Stimulated activated naive CD4-positive, alpha-beta T cell (primary cell): ENCODE measurements around the gene ZNF142.

Experiments used
- DNase-seq, 6 experiments: peaks; one replicate each; lab custom pipeline; 2025; lab: John Stamatoyannopoulos, UW

The ZNF142 gene, protein sequence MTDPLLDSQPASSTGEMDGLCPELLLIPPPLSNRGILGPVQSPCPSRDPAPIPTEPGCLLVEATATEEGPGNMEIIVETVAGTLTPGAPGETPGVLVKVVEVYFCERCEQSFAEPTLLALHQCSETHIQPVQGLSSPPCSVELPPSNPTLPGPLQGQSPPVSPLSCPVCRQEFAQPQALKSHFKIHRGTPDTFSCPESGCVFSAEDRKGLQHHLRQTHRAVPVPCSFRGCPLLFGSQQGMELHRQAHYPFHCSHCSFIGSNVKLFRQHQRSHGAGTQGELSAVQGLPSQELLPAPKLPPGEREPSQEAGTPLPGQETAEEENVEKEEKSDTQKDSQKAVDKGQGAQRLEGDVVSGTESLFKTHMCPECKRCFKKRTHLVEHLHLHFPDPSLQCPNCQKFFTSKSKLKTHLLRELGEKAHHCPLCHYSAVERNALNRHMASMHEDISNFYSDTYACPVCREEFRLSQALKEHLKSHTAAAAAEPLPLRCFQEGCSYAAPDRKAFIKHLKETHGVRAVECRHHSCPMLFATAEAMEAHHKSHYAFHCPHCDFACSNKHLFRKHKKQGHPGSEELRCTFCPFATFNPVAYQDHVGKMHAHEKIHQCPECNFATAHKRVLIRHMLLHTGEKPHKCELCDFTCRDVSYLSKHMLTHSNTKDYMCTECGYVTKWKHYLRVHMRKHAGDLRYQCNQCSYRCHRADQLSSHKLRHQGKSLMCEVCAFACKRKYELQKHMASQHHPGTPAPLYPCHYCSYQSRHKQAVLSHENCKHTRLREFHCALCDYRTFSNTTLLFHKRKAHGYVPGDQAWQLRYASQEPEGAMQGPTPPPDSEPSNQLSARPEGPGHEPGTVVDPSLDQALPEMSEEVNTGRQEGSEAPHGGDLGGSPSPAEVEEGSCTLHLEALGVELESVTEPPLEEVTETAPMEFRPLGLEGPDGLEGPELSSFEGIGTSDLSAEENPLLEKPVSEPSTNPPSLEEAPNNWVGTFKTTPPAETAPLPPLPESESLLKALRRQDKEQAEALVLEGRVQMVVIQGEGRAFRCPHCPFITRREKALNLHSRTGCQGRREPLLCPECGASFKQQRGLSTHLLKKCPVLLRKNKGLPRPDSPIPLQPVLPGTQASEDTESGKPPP (N-terminal part only)

DNA sequence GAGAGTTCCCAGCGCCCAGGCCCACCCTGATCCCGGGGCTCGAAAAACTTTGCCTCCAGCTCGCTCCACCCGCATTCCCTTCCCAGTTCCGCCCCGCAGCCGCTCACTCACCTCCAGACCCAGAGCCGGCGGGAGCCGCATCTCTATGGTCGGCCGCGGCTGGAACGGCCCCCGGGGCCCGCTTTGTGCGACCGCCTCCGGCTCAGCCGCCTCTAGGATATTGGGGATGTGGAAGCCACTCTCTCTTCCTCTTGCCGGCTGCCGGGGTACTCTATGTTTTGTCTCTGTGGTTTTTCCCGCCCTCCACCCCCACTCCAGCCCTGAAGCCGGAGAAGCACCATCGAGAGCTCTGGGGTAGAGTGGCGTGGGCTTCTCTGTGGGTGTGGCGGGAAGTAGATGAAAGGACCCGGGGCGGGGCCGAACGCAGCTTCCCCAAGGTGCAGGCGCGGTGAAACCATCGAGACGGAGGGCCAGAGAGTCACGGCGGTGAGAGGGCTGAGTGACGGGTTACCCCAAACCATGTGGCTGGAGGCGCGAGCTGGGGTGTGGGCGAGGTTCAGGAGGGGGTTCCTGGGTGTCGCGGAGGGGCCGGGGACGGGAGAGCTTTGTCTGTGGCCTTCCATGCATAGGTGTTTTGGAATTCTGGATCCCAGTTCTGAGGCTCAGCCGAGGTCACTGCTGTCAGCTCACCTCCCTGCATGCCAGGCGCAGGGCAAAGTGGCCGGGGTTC, at the start of gene ZNF142, which contains the start of gene BCS1L:
Gene ZNF142 (minus strand): TSS at position 366 of the 730 bp plus-strand sequence. CDS start 3,194 bp downstream, outside the sequence.
Gene BCS1L (plus strand): TSS at position 426 of the 730 bp plus-strand sequence. CDS start 1,305 bp downstream, outside the sequence.
- DNase-seq: peak; percentile 81 to 91 (median 84)

DNA sequence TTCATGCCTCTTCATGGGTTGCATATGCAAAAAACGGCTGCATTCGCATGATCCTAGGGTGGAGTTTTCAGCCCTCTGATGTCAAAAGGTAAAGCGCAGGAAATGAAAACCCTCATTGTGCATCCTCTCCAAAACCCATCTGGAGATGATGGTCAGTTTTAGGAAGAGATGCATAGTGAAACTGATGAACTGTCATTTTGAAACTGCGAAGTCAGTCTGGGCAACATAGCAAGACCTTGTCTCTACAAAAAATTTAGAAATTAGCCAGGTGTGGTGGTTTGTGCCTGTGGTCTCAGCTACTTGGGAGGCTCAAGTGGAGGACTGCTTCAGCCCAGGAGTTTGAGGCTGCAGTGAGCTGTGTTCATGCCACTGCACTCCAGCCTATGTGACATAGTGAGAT, 48.7 kb upstream of the ZNF142 start:
- no peak for DNase-seq

DNA sequence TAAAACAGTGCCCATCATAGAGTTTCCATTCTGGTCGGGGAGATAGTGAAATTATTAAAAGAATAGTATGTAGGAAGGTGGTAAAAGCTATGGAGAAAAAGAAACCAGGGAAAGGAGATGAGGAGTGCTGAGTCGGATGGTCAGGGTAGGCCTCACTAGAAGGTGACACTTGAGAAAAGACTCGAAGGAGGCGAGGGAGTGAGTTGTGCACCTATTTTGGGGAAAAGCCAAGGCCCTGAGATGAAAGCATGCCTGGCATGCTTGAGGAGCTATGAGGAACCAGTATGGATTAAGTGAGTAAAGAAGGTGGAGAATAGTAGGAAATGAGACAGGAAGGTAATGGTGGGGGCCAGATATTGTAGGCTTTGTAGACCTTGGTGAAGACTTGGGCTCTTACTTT, 43.9 kb upstream of the ZNF142 start:
- no peak for DNase-seq

DNA sequence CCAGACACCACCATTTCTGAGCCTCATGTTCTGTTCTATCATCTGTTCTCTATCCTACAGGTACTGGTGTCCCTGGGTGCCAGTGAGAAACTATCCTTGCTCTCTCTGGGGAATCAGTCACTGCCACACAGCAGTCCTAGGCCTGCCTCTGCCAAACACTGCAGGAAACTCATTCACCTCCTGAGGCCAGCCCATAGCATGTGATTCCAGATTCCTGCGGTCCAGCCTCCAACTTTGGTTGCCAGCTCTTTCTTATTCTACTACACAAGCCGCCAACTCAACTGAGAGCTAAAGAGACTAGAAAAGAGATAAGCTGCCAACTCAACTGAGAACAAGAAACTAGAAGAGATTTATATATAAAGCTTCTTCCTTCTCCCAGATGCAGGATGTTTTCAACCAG, 42.4 kb upstream of the ZNF142 start:
- no peak for DNase-seq

DNA sequence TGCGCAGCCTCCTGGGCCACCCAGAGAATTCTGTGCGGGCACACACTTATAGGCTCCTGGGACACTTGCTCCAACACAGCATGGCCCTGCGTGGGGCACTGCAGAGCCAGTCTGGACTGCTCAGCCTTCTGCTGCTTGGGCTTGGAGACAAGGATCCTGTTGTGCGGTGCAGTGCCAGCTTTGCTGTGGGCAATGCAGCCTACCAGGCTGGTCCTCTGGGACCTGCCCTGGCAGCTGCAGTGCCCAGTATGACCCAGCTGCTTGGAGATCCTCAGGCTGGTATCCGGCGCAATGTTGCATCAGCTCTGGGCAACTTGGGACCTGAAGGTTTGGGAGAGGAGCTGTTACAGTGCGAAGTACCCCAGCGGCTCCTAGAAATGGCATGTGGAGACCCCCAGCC, 39.5 kb upstream of the ZNF142 start:
- no peak for DNase-seq

DNA sequence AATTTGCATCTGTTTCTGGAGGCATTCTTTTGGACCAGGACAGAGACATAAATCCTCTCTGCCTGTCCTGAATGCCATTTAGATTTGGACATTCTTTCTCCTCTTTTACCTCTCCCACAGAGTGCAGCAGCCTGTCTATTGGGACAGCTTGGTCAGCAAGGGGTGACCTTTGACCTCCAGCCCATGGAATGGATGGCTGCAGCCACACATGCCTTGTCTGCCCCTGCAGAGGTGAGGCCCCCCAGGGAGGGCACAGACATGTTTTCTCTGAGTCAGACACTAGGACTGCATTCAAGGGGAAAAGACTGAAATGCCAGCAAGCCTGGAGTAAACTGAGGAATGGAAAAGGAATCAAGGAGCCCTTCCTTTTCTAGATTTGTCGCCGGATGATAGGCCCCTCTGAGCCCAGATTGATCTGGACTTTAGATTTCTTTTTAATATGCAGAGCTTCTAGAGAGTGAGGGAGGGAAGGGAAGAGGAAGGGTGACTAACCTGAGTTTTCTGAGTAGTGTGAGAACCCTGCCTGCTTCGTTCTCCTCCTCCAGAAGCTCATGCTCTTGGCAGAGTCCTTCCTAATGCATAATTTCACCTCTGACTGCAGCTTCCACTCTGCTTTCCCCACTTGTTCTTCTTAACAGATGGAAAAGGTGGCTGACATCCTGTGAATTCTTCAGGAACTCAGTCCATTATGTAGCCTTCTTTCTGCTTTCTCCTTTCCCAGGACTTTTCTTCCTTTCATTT, 35.2 kb upstream of the ZNF142 start:
- DNase-seq: no peak

DNA sequence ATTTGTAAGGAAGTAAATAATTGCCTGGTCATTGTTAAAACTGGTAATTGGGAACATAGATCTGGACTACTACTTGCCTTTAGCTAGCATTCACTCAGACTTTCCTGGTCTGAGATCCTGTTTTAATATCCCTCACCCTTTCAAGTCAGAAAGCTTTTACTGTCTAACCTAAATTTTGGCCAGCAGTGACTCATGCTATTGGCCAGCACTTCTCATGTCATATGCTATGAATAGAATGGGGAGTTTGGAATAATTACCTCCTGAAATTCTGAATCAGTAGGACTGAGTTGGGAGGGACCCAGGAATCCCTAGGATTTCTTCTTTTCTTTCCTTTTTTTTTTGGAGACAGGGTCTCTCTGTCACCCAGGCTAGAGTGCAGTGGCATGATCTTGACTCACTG, 31.8 kb upstream of the ZNF142 start:
- DNase-seq: no peak

DNA sequence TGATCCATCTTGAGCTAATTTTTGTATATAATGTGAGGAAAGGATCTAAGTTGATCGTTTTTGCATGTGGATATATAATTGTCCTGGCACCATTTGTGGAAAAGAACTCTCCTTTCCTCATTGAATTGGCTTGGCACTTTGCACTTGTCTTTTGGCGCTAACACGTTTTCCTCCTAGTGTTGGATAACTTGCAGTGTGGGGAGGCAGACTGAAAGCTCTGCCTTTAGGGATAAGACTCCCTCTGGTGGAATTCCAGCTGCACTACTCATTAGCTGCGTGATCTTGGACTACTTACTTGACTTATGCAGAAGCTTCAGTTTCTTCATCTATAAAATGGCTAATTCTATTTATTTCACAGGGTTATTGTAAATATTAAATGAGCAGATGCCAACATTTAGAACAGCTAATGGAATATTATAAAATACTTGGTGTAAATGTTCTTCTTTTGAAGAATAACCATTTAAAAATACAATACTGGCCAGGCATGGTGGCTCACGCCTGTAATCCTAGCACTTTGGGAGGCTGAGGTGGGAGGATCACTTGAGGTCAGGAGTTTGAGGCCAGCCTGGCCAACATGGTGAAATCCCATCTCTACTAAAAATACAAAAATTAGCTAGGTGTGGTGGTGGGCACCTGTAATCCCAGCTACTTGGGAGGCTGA, 28.1 kb upstream of the ZNF142 start:
- peak in 4 of 6 experiments; percentile 13 to 34 (median 20) for DNase-seq

DNA sequence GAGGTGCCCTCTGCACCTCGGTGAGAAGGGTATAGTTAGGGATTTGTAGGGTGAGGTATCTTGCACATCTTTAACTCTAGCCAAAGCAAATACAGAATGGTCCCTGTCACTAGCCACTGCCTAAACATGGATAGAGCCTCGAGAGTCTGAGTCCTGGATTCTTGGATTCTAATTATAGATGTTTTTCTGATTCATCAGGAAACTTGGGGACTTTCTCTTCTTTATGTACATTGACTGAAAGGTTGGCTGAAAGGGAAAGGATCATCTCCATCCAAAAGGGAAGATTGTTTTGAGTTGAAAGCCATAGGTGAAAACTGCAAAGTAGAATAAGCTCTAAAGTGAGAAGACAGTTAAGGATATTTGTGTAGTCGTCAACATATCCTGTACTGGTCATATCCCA, 20.6 kb upstream of the ZNF142 start:
- DNase-seq: no peak

DNA sequence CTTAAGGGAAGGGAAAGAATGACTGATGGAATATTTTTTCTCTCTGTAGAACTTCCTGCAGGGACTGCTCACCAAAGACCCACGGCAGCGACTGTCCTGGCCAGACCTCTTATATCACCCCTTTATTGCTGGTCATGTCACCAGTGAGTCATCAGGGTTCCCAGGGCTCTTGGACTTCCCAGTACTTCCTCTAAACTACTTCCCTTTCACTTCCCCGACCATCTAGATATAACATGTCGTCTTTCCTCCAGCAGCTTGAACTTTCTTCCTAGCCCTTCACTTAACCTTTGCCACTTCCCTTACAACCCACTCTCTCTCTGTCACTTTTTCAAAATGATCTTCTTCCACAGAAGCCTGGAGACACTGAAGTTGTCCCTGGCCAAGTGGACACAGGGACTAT, 19.7 kb upstream of the ZNF142 start:
- DNase-seq: no peak

DNA sequence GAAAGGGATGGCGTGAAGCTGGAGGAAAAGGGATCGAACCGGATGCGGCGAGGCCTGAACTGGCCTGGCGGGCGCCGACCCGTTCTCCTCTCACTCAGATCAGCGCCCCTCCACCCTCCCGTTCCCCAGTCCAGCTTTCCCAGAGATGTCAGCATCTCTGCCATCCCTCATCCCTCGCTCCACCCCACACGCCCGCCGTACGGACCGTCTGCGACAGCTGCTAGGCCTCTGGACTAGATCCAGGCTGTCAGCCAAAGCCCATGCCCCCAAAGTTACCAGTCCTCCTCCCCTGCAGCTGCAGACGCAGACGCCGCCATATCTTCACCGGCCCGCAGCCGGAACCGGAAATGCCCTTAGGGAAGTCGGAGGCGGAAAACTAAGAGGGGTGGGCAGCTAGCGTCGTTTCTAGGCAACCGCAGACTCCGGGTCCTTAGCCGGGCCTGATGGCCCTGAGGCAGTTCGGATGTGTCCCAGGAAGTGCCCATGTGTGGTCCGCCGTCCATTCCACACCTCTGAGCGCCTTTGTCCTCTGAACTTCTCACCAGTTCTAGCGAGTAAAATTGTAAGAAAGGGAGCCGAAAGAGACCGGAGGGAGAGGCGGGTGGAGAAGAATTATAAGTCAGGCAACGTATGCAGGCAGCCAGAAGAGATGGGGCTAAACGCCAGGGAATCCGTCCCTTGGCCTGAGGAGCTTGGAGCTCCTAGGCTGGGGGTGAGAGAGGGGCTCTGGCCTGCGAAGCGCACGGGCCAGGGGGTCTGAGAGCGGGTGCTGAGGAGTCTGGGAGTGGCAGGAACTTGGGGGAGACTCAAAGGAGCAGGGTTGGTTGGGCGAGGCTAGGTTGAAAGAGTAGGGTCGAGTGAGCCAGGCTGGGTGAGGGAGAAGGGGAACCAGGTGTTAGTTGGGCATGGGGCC, 12.5 kb upstream of the ZNF142 start, which contains the start of the genes RNF25 and STK36:
Gene RNF25 (minus strand): TSS at position 349 of the 913 bp plus-strand sequence. CDS start 32 bp downstream, at position 317.
Gene STK36 (plus strand): TSS at position 433 of the 913 bp plus-strand sequence. CDS start 744 bp downstream, outside the sequence.
- peak; percentile 64 to 81 (median 74) for DNase-seq

DNA sequence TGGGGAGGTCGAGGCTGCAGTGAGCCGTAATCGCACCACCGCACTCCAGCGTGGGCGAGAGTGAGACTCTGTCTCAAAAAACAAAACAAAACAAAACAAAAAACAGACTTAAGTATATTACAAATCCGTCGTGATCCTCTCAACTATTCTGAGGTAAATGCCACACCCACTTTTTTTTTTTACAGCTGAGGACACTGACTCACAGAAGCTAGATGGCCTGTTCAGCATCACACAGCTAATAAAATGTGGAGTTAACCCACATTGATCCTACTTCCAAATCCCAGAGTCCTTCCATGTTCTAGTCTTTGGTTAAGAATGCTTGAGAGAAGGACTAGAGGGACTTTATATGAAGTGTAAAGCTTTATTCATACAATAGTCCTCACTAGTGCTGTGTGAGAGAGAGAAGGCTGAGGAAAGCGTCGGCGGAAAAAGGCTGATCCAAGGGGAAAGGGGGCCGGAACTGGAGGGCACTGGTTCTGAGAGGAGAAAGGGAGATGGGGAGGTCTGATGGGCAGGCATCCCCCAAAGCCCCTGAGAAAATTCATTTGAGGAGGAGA, 11.8 kb upstream of the ZNF142 start:
- DNase-seq: no peak

DNA sequence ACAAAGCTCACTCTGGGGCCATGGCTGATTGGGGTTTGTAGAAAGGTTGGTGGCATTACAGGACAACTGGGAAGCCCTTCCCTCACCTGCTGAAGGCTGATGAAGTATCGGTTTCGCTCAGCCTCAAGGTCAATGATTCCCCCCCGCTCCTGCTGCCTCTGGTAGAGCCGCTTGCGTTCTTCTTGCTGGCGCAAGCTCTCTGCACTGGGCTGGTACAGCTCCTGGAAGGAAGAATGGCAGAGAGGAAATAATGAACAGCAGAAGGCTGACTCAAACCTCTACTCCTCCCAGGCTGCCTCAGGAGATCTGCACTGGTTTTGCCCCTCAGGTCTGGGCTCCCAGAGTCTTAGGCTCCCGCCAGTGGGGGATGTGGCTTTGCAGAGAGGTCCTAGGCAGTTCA, 5.2 kb upstream of the ZNF142 start:
- no peak for DNase-seq

DNA sequence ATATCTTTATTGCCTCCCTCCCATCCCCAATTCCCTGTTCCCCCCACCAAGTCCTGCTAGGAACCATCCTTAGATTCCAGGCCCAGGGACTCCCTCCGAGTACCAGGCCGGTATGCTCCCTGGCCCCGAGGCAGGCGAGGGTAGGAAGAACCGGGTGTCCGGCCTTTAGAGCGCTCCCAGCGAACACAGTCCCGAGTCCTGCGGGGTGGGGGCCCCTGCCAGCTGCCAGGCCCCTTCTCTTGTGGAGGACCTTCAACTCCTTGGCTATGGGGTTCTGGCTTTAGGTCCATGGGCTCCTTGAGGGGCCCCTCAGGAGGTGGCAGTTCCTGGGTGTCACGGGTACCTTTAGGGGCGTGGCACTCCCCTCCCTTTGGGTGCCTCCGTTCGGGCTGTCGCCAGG, 4.5 kb upstream of the ZNF142 start:
- DNase-seq: no peak

DNA sequence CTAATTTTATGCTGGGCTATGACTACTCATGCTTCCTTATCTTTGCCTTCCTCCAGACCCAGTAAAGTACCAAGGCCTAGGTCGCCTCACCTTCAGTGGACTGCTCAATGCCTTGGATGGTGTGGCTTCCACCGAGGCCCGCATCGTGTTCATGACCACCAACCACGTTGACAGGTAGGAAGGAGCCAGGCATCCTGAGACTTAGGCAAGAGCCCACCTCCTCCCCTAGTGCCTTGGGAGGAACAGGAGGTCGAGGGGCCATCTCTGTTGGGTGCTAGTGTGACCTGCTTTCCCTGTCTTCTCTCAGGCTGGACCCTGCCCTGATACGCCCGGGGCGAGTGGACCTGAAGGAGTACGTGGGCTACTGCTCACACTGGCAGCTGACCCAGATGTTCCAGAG, 3.4 kb upstream of the ZNF142 start:
- DNase-seq: no peak

DNA sequence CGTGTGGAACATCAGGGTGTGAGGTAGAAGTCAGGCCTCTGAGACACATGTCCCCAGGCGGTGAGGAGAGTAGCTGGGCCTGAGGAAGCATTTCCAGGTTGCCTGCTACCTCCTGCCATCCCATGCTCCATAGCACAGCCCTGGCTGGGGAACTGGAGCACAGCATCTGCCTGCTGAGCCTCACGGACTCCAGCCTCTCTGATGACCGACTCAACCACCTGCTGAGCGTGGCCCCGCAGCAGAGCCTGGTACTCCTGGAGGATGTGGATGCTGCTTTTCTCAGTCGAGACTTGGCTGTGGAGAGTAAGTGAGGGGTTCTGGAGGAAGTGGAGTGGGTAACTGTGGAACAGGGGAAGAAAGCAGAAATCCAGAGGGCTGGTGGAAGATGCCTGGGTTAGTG, 3.0 kb upstream of the ZNF142 start:
- no peak for DNase-seq

DNA sequence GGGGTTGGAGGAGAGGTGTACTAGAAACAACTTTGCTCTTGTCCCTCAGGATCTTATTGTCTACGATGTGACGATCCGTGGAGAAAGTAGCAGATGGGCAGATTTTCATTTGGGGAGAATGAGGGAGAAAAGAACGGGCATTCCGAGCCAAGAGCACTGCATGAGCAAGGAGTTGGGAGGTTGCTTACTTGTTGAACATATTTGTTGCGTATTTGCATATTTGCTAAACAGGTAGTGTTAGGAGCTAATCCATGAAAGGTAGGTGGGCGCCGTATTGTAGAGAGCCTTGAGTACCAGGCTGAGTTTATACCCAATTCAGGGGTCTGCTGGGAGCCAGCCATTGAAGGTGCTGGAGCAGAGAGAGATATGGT, 550 bp upstream of the ZNF142 start:
- DNase-seq: no peak

DNA sequence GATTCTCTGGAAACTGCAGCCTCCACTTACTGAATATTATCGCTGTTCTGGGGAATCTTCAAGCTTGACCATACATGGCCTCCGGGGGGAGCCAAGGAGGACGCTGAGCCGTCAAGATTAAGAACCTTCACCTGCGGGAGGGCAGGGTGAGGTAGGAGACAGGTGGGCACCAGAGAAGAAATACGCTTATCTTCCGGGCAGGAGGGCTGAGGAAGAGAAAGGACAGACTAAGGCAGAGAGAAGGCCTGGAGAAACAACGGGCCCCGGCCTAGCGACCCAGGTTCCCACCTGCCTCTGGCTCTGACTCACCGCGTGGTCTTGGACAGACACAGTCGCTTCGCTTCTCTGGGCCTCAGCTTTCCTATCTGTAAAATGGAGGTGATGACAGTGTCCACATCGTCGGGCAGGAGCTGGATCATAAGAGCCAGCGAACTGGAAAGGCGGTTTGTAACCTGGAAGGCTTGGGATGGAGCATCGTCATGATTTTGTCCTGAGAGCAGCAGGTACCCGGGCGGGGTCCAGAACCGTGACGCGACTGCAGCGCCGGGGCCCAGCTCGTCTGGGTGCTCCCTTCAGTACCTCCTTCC, 659 bp downstream of the ZNF142 start:
- DNase-seq: peak in 2 of 6 experiments; percentile 12 to 22
